GM12878 (cell line): ENCODE data around the gene PARS2. TPM values are rescaled to one million over a fixed set of nuclear protein-coding genes. Genes with fewer than 3 reads are reported as not detected.
A peak's percentile ranks its signal among the peaks of the same experiment; 100 is the strongest.

ENCODE experiments used
- BCLAF1 ChIP-seq: fragments of 450-650 bp; IDR thresholded peaks from 2 replicates; pipeline ENCODE4 v1.6.1; 2017; ENCODE audit warnings: antibody characterized with exemption, mild to moderate bottlenecking, moderate library complexity
- BMI1 ChIP-seq: fragments of 450-650 bp; IDR thresholded peaks from 2 replicates; pipeline ENCODE4 v1.6.1; 2016; ENCODE audit warnings: mild to moderate bottlenecking, moderate library complexity, borderline replicate concordance
- BRCA1 ChIP-seq: IDR thresholded peaks from 2 replicates; pipeline ENCODE4 v1.6.1; 2011; ENCODE audit warnings: low read depth, low read length, improper control_type of control experiment
- CBX3 ChIP-seq: fragments of 200-600 bp; sonication (generic); IDR thresholded peaks from 2 replicates; pipeline ENCODE4 v1.6.1; 2016; ENCODE audit warnings: low read depth, borderline replicate concordance
- CREM ChIP-seq: IDR thresholded peaks from 2 replicates; pipeline ENCODE4 v1.6.1; 2014; ENCODE audit warnings: antibody characterized with exemption, low read depth
- CTCF ChIP-seq, 3 experiments: IDR thresholded peaks in 2 of 3; conservative IDR thresholded peaks in 1 of 3; 2 replicates each; pipeline ENCODE4 v1.5.1; 2011; ENCODE audit warnings: low read depth in 3 of 3, low read length in 3 of 3, mild to moderate bottlenecking in 3 of 3, control low read depth in 2 of 3, moderate library complexity in 2 of 3, inconsistent platforms in 1 of 3, mixed read lengths in 1 of 3; ENCODE audit not compliant: control insufficient read depth in 2 of 3, insufficient read depth in 1 of 3; ENCODE audit errors: extremely low read depth in 1 of 3
- EGR1 ChIP-seq, 2 experiments: IDR thresholded peaks; 1 replicate in 1 of 2; 2 replicates in 1 of 2; pipeline ENCODE4 v1.6.1; 2011 to 2012; ENCODE audit warnings: low read depth in 2 of 2, low read length in 2 of 2, borderline replicate concordance in 1 of 2, mild to moderate bottlenecking in 1 of 2, moderate library complexity in 1 of 2
- ELK1 ChIP-seq: IDR thresholded peaks from 2 replicates; pipeline ENCODE4 v1.6.1; 2012; ENCODE audit warnings: low read depth, low read length, improper control_type of control experiment
- IKZF2 ChIP-seq, 2 experiments: fragments of 450-650 bp; IDR thresholded peaks; 2 replicates each; pipeline ENCODE4 v1.6.1; 2017; ENCODE audit warnings: mild to moderate bottlenecking in 2 of 2, moderate library complexity in 2 of 2
- MXI1 ChIP-seq: fragments of 150-350 bp; IDR thresholded peaks from 2 replicates; pipeline ENCODE4 v1.6.1; 2011; ENCODE audit warnings: low read depth, mild to moderate bottlenecking, inconsistent platforms, low read length, improper control_type of control experiment
- NFYA ChIP-seq: IDR thresholded peaks from 2 replicates; pipeline ENCODE4 v1.6.1; 2011; ENCODE audit warnings: low read depth, mild to moderate bottlenecking, low read length, improper control_type of control experiment, borderline replicate concordance
- PML ChIP-seq: IDR thresholded peaks from 2 replicates; pipeline ENCODE4 v1.6.1; 2012; ENCODE audit warnings: low read length, inconsistent platforms
- POLR2A ChIP-seq: IDR thresholded peaks from 2 replicates; pipeline ENCODE4 v1.6.1; 2011; ENCODE audit warnings: low read depth, mild to moderate bottlenecking, low read length
- RBBP5 ChIP-seq: fragments of 200-600 bp; sonication (generic); conservative IDR thresholded peaks from 2 replicates; pipeline ENCODE4 v1.6.1; 2016
- SKIL ChIP-seq: fragments of 450-650 bp; IDR thresholded peaks from 2 replicates; pipeline ENCODE4 v1.6.1; 2017; ENCODE audit warnings: mild to moderate bottlenecking, low read depth, inconsistent platforms; ENCODE audit not compliant: poor library complexity, severe bottlenecking
- SMARCA5 ChIP-seq: fragments of 450-650 bp; IDR thresholded peaks from 2 replicates; pipeline ENCODE4 v1.6.1; 2017; ENCODE audit warnings: mild to moderate bottlenecking
- SPI1 ChIP-seq: IDR thresholded peaks from 2 replicates; pipeline ENCODE4 v1.6.1; 2011; ENCODE audit warnings: low read depth, mild to moderate bottlenecking, low read length, moderate library complexity, borderline replicate concordance; ENCODE audit not compliant: insufficient read depth
- SRF ChIP-seq, 2 experiments: IDR thresholded peaks; 2 replicates each; pipeline ENCODE4 v1.6.1; 2011; ENCODE audit warnings: low read depth in 2 of 2, low read length in 2 of 2, mild to moderate bottlenecking in 1 of 2, moderate library complexity in 1 of 2
- USF2 ChIP-seq: IDR thresholded peaks from 2 replicates; pipeline ENCODE4 v1.6.1; 2011; ENCODE audit warnings: low read depth, low read length, improper control_type of control experiment, borderline replicate concordance
- ZNF207 ChIP-seq: fragments of 450-650 bp; IDR thresholded peaks from 2 replicates; pipeline ENCODE4 v1.6.1; 2014; ENCODE audit warnings: antibody characterized with exemption, mild to moderate bottlenecking, borderline replicate concordance
- polyA plus RNA-seq, 11 experiments: library from polyadenylated mRNA; depleted of rRNA in 4 of 11; unstranded in 6 of 11; stranded (reverse) in 5 of 11; fragments of >200 nt; fragmentation: Nextera tagmentation in 4 of 11; fragmentation: Illumina TruSeq in 1 of 11; extraction: Ambion mirVana in 4 of 11; extraction: Trizol in 1 of 11; gene quantifications; 1 replicate in 1 of 11; 2 replicates in 10 of 11; pipeline versions ENCODE4 v1.2.1 to v1.2.3, GENCODE V29; 2011 to 2016; ENCODE audit warnings: inconsistent platforms in 2 of 11, missing spikeins in 2 of 11, low read depth in 1 of 11
- total RNA-seq, 4 experiments: library from RNA; depleted of rRNA in 3 of 4; stranded (reverse); fragments of >200 nt in 3 of 4; fragmentation: Illumina TruSeq in 1 of 4; extraction: Trizol in 1 of 4; gene quantifications; 2 replicates each; pipeline versions ENCODE4 v1.2.1 to v1.2.3, GENCODE V29; 2013 to 2021

PARS2 gene
- total and polyA plus RNA-seq, 10 of the 15 experiments (the other 5 are each of a cell fraction or from before 2014, with no cell fraction given) = 3.7 to 12.2 (median 5.9) TPM

GRCh38 chr1:54764133-54764921, at the start of gene PARS2 (continued):
- TF ChIP-seq CTCF (IDR thresholded peaks at IDR 0.05 in 2 of 3, conservative IDR thresholded peaks at IDR 0.05 in 1 of 3; ENCODE audit: control insufficient read depth in 2 of 3, extremely low read depth in 1 of 3, insufficient read depth in 1 of 3, low read depth in 3 of 3, low read length in 3 of 3) (no peak), ZNF207 (0 out of 2 replicates have a peak, but pooled peaks have one; percentile 30), CBX3 (no peak), SMARCA5 (0 out of 2 replicates have a peak, but pooled peaks have one; percentile 24), SRF (IDR thresholded peaks at IDR 0.05; ENCODE audit: low read depth in 2 of 2, low read length in 2 of 2) (peak; percentile 65 to 79; a peak in 2 of 4 replicates), BCLAF1 (no peak), MXI1 (peak; percentile 65; the same call in 1 of the 2 replicates), BMI1 (peak; percentile 99), EGR1 (IDR thresholded peaks at IDR 0.05; ENCODE audit: borderline replicate concordance in 1 of 2, low read depth in 2 of 2, low read length in 2 of 2) (peak; percentile 19 to 77), SPI1 (0 out of 2 replicates have a peak, but pooled peaks have one; percentile 6), RBBP5 (no peak), CREM (0 out of 2 replicates have a peak, but pooled peaks have one; percentile 43), IKZF2 (IDR thresholded peaks at IDR 0.05) (peak in 1 of 2 experiments; percentile 21; a peak in 1 of 4 replicates), SKIL (no peak), USF2 (no peak), BRCA1 (no peak), PML (peak; percentile 67; the same call in 1 of the 2 replicates), POLR2A (peak; percentile 93), ELK1 (peak; percentile 94), NFYA (peak; percentile 5; the same call in 1 of the 2 replicates)
